Tibial nerve (tissue), 3 donors: ENCODE data around the gene APP.

ENCODE experiments used
- CTCF ChIP-seq, 5 experiments: fragments of 200-600 bp in 3 of 5; fragments of 450-650 bp in 2 of 5; sonication (generic) in 3 of 5; IDR thresholded peaks; one replicate each; pipeline ENCODE4 v1.5.1; 2016 to 2019; ENCODE audit warnings: antibody characterized with exemption in 5 of 5, mild to moderate bottlenecking in 3 of 5, moderate library complexity in 2 of 5
- POLR2A ChIP-seq, 2 donors: fragments of 450-650 bp; IDR thresholded peaks; one replicate each; pipeline ENCODE4 v1.6.1; 2017; ENCODE audit warnings: antibody characterized with exemption in 2 of 2, mild to moderate bottlenecking in 2 of 2, moderate library complexity in 2 of 2

- no peak for TF ChIP-seq CTCF (IDR thresholded peaks at IDR 0.05)
- no peak for TF ChIP-seq POLR2A (IDR thresholded peaks at IDR 0.05)
These were observed 209.5 kb downstream of the APP start for GRCh38 chr21:25961042-25961441.
